ENCODE results near the gene GALT. TPM values are rescaled to one million over a fixed set of nuclear protein-coding genes. Genes with fewer than 3 reads are reported as not detected.

The GALT gene
- 14.6 TPM for total RNA-seq

DNA sequence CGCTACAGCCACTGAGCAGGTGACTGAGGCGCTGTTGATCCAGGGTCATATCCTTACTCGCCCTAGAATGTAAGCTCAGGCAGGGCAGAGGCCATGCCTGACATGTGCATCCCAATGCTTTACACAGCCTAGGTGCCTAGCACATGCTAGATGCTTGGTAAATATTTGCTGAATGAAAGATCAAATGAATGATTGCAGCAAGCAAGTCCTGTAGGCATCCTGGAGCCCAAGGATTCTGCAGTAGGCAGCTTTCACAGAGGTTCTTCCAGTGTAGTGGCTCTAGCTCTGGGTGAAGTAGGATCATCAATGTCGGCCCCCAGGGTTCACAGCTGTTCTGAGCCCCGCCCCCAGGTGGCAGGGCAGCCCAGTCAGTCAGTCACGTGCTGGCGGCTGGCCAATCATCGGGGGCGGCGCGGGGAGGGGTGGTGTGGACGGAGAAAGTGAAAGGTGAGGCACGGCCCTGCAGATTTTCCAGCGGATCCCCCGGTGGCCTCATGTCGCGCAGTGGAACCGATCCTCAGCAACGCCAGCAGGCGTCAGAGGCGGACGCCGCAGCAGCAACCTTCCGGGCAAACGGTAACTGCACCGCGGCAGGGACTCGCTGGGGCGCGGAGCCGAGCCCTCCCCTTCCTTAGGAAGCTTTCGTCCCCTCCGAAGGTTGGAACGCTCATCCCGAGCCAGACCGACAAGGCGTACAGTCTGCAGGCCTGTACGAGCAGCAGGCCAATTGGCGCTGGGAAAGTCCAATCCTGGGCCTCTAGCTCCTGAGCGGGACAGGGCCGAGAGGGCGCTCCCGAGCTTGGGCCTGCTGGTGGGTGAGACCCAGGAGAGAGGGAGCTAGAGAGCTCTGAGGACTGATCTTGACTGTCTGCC, at the start of gene GALT:
Gene GALT, plus strand, starts transcription at position 465 of the 873 bp plus-strand sequence. Its CDS starts 30 bp downstream, at position 495.
- ATAC-seq = peak; percentile 82

DNA sequence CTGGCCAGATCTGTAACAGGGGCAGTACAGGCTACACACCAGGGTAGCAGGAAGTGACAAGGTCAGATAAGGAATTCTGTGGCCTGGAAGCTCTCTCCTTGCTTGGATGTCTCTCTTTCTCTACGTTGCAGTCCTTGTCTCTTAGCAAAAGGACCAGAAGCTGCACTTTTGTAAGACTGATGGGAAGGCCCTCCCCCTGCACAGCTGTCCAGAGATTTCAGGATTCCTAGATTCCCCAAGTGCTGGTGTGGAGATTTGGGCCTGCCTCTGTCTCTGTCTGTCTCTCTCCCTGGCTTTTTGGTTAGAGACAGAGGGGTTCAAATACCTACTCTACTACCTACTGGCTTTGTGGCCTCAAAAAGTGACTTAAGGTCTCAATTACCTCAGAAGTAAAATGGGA, 46.9 kb upstream of the GALT start:
- no peak for ATAC-seq

DNA sequence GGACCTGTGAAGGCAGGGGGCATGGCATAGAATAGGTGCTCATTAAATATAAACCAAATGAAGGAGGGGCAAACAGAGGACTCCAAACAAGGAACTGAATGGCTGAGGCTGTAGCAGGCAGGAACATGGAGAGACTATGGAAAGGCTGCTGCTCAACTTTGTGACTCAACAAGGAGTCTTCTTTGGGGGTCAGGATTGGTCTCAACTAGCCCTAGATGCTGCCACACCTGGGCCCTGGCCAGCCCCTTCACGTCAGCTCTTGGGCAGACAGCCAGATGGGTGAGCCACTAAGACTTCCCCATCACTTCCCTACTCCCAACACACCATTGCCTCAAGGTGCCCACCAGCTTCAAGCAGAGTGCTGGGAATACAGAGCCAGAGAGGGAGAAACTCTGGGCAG, 45.6 kb upstream of the GALT start:
- ATAC-seq = peak; percentile 80

DNA sequence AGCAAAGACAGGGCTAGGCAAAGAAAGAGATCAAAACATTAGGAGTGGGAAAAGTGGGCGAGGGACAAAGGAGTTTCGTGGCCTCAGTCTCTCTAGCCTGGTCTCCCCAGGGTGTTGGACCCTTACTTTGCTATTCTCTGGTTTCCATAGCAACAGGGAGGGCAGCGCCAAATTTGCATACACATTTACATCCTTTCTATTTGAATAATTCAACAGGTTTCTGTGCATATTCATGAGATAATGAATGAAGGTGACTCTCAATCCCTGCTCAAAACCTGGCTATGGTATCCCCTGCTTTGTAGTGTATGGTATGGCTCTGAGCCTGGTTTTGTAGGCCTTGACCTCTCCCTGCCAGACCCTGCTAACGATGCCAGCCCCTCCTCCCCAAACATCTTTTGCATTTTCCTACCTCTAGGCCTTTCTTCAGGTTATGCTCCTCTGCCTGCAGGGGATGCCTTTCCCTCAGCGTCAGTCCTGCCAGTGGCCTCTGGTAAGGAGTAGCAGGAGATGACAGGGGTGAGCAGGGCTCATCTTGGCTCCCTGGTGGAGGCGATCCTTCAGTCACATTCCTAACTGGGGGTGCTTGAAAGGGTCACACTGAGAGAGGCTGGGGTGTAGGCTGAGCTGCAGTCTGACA, 44.4 kb upstream of the GALT start:
- no peak for ATAC-seq

DNA sequence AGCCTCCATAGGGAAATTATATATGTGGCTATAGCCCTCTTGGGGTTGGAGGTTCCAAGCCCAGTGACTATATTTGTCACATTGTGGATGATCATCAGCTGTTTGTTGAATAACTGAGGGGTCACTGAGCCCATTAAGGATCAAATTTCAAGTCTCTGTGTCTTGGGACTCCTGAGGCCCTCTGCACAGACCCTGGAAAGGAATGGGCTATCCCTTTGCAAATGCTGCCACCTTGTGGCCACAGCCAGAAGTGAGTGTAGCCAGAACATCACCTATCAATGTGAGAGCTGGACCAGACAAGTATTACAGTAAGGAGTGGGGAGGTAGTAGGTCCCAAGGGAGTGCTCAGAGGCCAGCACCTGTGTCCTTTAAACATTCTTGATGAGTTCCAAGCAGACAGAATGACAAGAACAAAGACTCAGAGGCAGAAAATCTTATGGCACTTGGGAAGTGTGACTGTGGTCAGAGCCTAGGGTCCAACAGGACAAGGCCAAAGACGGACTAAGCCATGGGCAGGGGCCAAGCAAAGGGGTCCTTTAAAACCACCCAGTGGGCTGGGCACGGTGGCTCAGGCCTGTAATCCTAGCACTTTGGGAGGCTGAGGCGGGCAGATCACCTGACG, 42.8 kb upstream of the GALT start:
- ATAC-seq = peak; percentile 69

DNA sequence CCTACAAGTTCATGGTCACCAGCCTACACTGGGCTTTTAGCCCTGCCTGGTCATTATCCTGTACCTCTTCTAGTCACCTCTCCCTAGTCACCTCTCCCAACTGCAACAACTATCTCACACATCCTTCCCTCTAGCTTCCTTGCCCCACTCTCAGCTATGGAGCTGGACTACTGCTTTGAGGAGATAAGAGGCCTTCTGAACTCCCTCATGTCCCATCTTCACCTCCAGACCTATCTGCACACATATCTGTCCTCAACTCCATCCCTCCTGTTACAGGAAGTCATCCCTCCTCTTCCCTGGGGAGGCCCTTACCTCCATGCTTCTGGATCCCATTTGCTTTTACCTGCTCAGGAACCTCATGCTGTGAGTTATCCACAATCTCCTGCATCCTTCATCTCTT, 40.3 kb upstream of the GALT start:
- ATAC-seq = no peak

DNA sequence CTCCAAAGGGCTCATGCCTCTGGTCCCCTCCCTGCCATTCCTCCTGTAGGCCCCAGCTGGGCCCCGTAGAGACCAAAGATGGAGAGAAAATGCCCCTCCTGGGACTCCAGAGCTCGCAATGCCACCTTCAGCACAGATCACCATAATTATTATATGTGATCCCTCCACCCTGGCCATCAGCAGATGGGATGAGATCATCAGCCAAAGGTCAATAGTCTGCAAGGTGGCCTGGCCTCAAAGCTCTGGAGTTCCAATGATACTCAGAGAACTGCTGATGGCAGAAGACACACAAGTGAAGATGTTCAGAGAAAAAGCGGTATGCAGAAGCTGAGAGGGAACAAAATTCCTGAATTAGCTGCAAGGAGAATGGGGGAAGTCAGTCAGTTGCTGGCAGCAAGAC, 39.6 kb upstream of the GALT start:
- ATAC-seq = no peak

DNA sequence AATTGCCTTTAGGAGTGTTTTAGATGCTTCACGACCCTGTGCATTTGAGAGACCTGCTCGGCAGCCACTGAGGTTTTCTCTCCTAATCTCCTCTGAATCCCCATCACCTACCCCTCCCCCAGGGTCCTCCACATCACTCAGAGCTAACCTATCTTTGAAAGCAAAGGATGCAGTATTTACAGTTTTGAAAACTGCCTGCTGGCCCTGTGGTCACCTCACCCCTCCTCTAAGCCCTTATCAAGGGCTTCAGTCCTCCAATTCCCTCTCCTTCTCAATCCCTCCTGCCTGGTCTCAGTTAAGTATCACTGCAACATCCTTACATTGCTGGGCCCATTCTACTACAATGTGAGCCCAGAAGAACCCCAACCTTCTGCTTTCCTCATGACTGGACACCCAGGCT, 39.1 kb upstream of the GALT start:
- no peak for ATAC-seq

DNA sequence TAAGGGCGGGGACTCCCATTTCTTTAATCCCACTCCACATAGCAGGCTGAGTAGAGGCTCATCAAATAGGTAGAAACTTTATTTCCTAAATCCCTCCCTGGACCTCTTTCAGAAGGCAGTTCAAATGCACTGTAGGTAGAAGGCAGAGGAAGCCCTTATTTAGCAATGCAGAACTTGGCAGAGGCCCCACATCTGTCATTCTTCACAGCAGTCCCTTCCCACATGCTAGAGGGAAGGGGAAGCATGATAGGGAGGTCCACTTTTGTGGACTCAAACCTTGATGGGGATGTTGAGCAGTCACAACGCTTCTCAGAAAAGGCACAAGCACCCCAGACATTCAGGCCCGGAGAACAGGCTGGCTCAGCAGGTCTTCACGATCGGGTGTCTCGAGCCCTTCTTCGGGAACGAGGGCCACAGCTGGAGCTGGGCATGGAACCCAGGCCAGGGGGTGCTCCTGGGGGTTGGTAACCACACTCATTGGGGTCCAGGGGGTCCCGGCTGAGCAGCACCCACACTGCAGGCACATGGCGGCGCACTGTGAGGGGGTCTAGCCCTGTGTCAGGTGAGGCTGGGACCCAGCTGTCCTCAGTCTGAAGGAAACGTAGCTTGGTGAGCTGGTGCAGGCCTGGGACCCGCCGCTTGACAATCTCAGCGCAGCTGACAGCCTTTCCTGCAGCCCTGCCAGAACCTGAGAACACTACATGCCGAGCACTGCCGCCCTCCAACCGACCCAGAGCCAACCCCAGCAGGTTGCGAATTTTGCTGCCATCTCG, 35.9 kb upstream of the GALT start:
- ATAC-seq = no peak

DNA sequence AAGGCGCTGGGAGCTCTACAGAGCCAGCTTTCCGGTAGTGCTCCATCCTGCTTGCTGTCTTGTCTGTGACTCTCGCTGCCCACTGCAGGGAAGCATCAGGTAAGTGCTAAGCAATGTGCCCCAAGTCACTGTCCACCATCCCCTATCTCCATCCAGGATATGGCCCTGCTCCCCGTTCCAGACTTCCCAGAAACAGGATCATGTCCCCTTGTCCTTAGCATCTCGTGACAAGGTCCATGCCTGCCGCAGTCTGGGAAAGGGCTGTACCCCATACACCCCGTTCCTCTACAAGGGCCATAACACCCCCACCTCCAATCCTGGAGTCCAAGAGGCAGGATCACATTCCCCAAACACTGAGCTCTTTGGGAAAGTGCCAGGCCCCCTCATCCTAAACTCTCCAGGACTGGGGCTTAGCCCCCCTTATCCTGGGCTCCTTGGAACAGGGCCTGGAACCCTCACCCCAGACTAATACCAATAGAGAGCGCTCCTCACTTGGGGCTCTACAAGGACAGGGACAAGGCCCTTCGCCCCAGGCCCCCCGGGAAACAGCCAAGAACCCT, 35.1 kb upstream of the GALT start:
- peak; percentile 39 for ATAC-seq

DNA sequence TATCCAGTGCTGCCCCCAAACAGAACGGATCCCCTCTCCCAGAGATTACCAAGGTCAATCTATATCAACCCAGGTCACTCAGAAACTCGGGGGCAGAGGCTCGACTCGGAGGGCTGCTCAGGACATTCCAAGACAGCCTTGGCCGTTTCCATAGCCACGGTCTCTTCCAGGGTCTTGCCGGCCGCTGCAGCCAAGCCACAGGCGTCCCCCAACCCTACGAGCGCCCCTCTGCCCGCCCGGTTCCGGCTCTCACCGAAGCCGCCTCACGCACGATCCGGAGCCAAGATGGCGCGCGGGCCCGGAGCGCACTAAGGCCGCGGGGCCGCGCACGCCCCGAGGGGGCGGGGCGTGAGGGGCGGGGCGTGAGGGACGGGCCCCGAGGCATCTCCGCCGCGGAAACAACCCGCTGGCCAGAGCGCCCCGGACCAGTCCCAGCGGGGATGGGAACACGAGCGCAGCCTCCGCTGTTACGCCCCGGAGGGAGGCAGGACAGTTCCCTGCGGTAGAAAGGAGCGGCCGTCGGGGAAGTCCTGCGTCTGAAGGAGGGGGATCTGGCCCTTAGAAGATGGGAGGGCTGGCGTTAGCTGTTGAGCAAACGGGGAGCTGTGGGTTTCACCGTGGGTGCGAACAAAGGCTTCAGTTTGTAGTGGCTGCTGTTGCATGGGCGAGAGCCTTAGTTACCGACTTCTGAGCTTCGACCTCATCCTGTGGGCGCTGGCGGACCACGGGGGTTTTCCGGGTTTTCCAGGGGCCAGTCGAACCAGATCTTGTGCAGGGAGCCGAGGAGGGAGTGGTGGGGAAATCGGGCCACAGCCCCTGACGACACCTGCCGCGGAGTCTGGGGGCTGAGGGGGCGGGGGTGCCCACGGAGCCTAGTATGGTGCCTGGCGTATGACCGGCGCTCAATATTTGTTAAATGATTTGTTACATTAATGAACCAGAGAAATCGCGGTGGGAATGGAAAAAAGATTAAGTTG, 34.4 kb upstream of the GALT start, which contains the start of gene RPP25L:
Gene RPP25L, minus strand, starts transcription at position 287 of the 977 bp plus-strand sequence. CDS start 801 bp downstream, outside the sequence.
- peak; percentile 93 for ATAC-seq

DNA sequence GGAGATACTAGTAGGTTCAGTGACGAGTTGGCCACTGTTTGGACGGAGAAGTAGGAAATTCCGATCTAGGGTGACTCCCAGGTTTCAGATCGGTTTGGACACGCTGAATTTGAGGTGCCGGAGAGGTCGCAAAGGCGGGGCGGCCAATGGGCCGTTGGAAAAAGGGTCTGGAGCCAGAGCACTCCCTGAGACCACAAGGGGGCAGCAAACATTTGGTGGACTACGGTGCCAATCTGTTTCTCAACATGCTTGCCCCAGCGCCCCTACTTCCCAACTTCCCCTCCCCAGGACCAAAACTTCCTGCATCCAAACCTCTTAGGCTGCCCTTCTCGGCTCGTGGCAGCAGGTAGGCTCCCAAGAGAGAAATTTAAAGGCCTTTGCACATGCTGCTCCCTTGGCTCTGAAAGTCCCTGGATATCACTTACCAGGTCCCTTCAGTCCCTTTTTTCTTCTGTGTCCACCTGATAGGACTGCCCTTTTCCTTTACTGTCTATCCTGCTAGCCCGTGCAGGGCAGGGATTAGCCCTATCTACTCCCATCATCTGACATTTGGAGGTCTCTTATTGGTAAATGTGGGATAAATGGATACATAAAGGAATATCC, 33.6 kb upstream of the GALT start:
- peak; percentile 63 for ATAC-seq

DNA sequence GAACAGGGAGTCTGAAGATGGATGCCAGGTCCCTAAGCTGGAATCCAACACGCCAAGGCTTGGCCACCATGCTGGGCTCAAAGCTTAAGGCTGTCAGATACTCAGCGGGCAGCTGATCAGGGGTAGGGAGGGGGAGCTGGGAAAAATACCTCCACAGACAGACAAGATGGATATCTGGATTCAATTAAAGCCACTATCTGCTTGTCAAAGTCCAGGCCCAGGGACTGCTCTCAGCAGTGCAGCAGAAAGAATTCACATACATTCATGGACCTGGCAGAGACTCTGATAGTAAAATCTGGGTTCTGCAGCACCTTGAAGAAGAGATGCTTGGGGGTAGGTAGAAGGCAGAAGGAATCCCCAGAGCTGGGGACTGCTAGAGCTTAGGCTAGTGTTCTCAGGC, 31.3 kb upstream of the GALT start:
- ATAC-seq = no peak

DNA sequence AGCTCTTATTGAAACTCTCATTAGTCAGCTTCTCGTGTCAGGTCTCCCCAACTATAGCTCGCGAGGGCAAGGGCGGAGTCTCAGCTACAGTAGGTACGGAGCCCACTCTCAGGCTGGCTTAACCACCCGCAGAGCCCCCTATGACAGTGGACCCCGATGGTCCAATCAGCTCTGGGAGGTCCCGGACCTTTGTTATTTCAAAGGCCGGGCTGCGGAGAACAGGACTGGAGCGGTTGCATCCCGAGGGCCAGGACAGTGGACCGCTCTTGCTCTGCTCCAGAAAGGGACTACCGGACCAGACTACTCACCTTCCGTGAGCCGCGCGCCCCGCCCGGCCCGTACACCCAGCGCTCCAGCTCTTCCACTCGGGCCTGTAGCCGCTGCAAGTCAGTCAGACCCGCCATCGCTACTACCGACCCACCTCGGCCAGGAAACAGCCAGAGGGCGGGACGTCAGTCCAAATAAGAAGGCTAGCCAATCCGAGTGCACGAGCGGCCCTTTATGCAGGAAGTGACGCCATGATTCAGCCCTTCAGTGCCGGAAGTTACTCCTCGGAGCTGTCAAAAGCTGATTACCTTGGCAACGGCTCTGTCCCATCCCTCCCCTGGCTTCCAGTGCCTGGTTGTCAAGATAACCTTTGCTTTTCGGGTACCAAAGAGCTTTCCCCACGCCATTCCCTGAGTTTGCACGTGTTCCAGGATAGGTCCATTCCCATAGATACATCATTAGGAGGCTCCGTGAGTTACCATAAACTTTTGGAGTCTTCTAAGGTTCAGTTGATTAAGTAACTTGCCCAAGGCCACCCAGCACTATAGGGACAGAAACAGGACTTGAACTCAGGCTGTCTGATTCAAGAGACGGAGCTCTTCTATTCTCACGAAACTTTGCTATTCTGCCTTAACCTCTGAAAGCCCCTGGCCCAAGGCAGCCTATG, 26.1 kb upstream of the GALT start, which contains the start of gene DCTN3:
Gene DCTN3, minus strand, starts transcription at position 435 of the 934 bp plus-strand sequence. Its CDS starts 31 bp downstream, at position 404.
- ATAC-seq = peak; percentile 95

DNA sequence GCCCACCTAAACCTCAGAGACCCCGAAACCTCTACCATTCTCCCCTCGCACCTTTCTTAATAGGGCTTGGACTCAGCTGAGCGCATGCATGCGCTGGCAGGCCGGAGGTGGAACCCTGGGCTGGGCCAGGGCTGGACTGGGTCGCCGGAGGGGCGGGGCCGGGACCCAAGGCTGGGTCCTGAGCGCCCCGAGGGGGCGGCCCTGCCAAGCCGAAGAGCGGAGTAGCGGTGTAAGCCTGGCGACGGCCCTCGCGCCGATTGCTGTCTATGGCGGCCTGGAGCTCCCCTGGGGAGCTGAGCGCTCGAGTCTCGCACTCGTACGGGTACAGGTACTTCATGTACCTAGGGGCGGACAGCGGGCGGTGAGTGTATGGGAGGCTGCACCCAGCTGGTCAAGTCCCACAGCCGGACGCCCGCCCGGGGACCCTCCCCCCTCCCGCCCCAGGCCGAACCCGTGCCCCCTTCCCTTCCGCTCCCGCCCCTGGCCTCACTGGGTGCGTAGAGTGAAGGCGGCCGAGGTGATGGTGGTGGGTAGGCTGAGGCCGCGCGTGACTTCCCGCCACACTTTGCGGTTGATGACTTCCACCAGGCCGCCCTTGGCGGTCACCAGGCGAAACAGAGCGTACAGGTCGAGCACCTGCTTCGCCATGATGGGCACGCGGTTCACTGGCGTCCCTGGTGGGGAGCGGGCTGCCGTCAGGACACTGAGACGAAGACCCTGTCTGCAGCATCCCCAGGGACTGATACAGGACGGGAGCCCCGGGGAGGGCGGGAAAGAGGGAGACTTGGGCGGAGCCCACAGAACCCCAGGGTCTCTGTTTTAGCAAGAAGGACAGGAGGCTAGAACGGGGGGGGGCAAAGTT, 22.9 kb upstream of the GALT start:
- no peak for ATAC-seq

DNA sequence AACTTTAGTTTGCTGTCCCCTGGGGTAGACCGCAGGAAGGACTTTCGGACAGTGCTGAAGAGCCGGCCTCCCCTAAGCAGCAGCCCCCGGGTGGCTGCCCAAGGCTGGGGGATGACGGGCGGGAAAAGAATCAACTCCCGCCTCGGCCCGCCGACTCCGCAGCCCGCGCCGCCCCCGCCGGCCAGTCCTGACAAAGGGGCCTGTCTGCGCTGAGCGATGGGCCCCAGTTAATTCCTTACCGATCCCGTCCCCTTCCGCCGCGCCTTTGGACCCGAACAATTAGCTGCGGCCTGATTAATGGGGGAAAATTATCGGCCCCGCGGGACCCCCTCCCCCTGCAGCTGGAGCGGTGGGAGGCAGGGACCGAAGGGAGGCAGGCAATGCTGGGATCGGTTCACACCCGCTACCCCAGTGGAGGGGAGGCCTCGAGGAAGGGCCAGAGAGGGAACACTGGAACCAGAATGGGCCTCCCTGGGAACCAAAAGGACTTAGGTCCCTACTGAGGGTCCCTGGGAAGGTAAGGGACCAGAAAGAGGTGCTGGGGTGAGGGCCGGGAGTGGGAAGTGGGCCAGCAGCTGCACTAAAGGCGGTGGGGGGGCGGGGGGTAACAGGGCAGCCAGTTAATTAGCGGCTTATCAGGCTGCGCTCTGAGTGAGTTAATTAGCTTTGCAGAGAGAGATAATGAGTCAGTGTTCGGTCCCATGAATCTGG, 21.8 kb upstream of the GALT start:
- no peak for ATAC-seq

DNA sequence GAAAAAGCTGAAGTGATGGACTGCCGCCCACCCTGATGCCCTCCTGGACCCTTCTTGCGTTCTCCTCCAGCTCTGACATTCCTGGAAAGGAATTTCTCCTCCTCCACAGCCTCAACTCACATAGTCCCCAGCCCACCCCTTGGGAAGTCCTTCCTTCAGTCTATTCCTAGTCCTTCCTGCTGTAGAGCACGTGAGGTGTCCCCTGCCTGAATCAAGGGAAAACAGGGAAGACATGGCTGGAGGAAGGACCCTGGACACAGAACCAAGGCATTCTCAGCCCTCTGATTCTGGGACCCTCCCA, 21.3 kb upstream of the GALT start:
- ATAC-seq = no peak
